ENCODE measurements around the gene TRAF1. TPM values are rescaled to one million over a fixed set of nuclear protein-coding genes. Genes with fewer than 3 reads are reported as not detected.

TRAF1 gene
- total RNA-seq, 1 experiment from 2014 or later: 1.7 TPM

DNA sequence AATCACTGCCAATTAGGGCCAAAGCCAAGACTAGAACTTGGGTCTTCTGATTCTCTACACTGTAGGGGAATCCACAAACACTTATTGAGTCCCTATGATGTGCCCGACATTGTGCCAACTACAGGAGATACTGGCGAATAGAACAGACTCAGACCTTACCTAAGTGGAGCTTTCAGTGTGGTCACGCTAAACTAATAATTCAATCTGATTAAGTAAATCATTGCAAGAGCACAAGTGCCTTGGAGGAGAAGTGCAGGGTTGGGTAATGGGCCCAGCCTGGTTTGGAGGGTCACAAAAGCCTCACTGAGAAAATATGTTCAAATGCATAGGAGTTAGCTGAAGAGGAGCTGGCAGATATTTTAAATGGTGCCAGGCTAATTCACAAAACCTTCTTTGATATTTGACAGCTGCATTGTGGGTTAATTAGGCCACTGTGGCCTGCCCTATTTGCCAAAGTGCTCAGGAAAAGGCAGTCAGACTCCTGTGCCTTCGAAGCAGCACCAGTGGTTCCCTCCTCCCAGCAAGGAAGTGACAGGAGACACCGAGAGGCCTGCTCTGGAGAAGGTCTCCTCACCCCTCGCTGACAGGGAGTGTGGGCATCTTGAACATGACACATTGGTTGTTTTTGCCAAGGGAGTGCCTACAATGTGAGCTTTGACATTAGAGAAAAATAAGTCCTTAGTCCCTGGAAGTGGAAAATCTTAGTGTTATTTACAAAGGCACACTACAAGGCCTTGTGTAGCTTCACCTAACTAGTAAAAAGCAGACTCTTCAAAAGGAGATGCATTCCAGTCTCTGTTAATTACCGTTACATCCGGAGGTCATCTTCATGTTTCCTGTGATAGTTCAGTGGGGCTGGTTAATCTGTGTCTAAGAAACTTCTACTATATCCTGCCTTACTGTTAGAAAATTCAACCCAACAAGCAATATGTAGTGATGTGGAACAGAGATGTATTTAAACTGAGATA, 24.1 kb upstream of the TRAF1 start:
- Histone ChIP-seq H3K4me1 (ENCODE audit: control insufficient read depth in 1 of 2, insufficient read depth in 2 of 2, low read length in 2 of 2) (no peaks in the 10 kb centered on the region), H3K27ac (ENCODE audit: low read depth, low read length) (no peak overlapping the region), H3K79me2 (ENCODE audit: insufficient read depth, low read length) (no peaks in the 10 kb centered on the region), H3K27me3 (ENCODE audit: insufficient read depth, low read length) (no peaks in the 10 kb centered on the region), H3K9me2 (ENCODE audit: insufficient read depth) (no peaks in the 10 kb centered on the region), H2AFZ (ENCODE audit: low read depth, low read length, poor library complexity, severe bottlenecking) (no peak overlapping the region), H3K4me2 (ENCODE audit: low read length) (no peak overlapping the region), H3K4me3 (replicated peaks in 1 of 2; ENCODE audit: low read depth in 1 of 2, low read length in 2 of 2) (no peak overlapping the region), H4K20me1 (ENCODE audit: insufficient read depth) (no peaks in the 10 kb centered on the region), H3K36me3 (ENCODE audit: control insufficient read depth in 1 of 2, insufficient read depth in 2 of 2, low read length in 2 of 2) (no peaks in the 10 kb centered on the region), H3K9ac (ENCODE audit: low read length) (no peak overlapping the region), H3K9me3 (ENCODE audit: control insufficient read depth in 1 of 2, insufficient read depth in 1 of 2, low read depth in 1 of 2, low read length in 2 of 2) (no peaks in the 10 kb centered on the region)
- ATAC-seq: no peak
- ChIA-PET POLR2A (no interaction called here), CTCF (interaction anchor here (1.1 kb wide), 1 partner anchor 31 kb away, joined by 3 read pairs; no protein-coding TSS in a partner anchor), RAD21 (ENCODE audit: low non-redundant PET in 1 of 2, low total read pairs in 2 of 2, uncharacterized antibody in 2 of 2, unreplicated experiment in 2 of 2) (no interaction called here)
- no TSS peak for BruUV-seq (replicated peaks)
- TF ChIP-seq POLR2AphosphoS5 (IDR thresholded peaks at IDR 0.05; ENCODE audit: low read depth, low read length): no peak
- TF ChIP-seq EGR1 (IDR thresholded peaks at IDR 0.05; ENCODE audit: low read depth): no peak
- no peak for TF ChIP-seq YY1 (IDR thresholded peaks at IDR 0.05; ENCODE audit: extremely low read depth, insufficient replicate concordance, low read depth, low read length)
- TF ChIP-seq EZH2 (IDR thresholded peaks at IDR 0.05): no peak
- no peak for TF ChIP-seq REST (IDR thresholded peaks at IDR 0.05; ENCODE audit: low read depth)
- no peak for TF ChIP-seq FOSL1 (IDR thresholded peaks at IDR 0.05; ENCODE audit: low read depth)
- no peak for TF ChIP-seq SP1 (IDR thresholded peaks at IDR 0.05; ENCODE audit: low read depth)
- no peak for TF ChIP-seq CEBPB (IDR thresholded peaks at IDR 0.05; ENCODE audit: low read depth)
- TF ChIP-seq ATF3 (IDR thresholded peaks at IDR 0.05): no peak
- TF ChIP-seq ZNF274 (IDR thresholded peaks at IDR 0.05; ENCODE audit: low read depth, low read length): no peak
- intact Hi-C loops (cut with micrococcal nuclease): no loop called here
- no peak for DNase-seq (ENCODE audit: low read depth, low spot score)
